Astrocyte of the spinal cord (primary cell): ENCODE data around the gene KRT85.

ENCODE experiments used
- DNase-seq: peaks from one replicate; pipeline ENCODE4 v3.0.0; 2011; ENCODE audit warnings: low read depth, low spot score
- H3K4me3 ChIP-seq: 2 replicates; pipeline ENCODE4 v1.5.1; 2011; ENCODE audit warnings: low read depth, mild to moderate bottlenecking, low read length, moderate library complexity
- in situ Hi-C: cut with HindIII; loops from 2 replicates; pipeline ENCODE4 v1.10.0; 2017; ENCODE audit warnings: low sequenced_read_pairs
- TF ChIP-seq, protein P1 (sequence below): IDR thresholded peaks from 2 replicates; pipeline ENCODE4 v1.5.1; 2012; ENCODE audit warnings: low read depth, mild to moderate bottlenecking, low read length, inconsistent platforms

KRT85 gene

DNA sequence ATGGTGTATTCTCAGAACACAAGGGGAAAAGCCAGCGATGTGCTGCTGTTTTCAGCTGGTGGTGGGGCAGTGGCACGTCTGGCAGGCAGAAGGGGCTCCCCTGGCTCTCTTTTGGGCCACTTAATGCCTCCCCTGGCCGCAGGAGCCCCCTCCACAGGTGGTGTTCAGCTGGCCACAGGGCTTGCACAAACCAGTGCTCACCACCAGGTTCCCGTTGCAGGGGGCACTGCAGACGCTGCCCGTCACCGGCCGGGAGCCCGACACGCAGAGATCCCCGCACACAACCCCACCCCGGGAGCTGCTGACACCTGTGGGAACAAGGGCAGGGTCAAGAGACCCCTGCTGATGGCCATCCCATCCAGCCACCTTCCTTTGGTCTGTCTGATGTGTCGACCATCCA is 52.8 kb downstream of the KRT85 start:
- DNase-seq, result no peak
- in situ Hi-C loops, result no loop called here

DNA sequence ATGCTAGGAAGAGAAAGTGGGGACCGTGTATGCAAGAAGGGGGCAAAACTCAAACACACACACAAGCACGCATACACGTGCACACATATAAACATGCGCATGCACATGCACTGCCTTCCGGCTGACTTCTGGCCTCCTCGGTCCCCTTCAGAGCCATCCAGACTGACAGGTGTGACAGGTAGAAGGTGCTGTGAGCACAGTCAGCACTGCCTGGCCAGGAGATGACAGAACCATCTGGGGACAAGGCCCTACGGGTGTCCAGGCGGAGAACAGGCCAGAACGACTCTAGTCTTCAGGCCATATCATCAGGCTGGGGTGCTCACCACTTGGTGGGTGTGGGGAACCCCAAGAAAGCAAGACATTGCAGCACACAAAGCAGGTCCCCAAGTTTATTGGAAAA is 53.4 kb downstream of the KRT85 start:
- TF ChIP-seq, protein P1, sequence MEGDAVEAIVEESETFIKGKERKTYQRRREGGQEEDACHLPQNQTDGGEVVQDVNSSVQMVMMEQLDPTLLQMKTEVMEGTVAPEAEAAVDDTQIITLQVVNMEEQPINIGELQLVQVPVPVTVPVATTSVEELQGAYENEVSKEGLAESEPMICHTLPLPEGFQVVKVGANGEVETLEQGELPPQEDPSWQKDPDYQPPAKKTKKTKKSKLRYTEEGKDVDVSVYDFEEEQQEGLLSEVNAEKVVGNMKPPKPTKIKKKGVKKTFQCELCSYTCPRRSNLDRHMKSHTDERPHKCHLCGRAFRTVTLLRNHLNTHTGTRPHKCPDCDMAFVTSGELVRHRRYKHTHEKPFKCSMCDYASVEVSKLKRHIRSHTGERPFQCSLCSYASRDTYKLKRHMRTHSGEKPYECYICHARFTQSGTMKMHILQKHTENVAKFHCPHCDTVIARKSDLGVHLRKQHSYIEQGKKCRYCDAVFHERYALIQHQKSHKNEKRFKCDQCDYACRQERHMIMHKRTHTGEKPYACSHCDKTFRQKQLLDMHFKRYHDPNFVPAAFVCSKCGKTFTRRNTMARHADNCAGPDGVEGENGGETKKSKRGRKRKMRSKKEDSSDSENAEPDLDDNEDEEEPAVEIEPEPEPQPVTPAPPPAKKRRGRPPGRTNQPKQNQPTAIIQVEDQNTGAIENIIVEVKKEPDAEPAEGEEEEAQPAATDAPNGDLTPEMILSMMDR, result no peak
- DNase-seq, result no peak
- in situ Hi-C loops, result no loop called here
- no peak overlapping the region for H3K4me3 ChIP-seq

More for the DNA sequence above, 52.8 kb downstream of the KRT85 start:
- no peak overlapping the region for H3K4me3 ChIP-seq
- TF ChIP-seq, protein P1, result no peak

DNA sequence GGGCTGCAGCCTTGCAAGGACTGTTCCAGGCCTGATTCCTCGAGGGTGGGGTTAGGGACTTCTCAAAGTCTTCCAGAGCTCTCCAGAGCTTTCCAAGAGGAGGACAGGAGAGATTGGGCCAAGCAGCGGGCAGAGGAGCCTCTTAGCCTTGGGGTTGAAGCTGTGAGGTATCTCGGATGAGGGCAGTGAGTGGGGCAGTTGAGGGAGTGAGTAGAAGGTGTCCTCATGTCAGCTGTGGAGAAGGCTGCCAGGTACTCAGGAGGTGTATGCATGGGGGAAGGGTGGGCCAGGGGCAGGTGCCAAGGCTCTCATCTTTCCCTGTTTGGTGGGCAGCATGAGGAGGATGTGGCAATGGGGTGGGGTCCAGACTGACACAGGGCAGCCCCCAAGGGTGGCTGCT is 53.8 kb downstream of the KRT85 start:
- no peak overlapping the region for H3K4me3 ChIP-seq
- in situ Hi-C loops, result no loop called here
- TF ChIP-seq, protein P1, result no peak
- no peak for DNase-seq

DNA sequence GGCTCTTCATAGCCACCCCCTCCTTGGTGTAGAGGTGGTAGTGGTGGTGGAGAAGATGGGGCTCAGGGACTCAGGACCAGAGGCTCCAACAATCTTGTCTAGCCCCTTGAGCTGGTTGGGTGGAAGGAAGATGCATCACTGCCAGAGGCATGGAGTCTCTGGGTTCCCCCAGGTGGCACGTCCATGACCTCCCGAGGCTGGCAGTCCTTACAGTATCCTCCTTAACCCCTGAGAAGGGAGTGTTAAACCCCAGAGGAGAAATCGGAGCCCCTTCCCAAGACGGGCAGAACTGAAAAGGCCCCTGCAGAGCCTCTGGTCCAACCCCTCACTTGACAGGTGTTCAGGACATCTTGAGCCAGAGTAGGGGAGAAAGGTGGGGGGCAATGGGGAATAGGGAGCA is 55.2 kb downstream of the KRT85 start:
- TF ChIP-seq, protein P1, result no peak
- no peak overlapping the region for H3K4me3 ChIP-seq
- in situ Hi-C loops, result no loop called here
- DNase-seq, result no peak

DNA sequence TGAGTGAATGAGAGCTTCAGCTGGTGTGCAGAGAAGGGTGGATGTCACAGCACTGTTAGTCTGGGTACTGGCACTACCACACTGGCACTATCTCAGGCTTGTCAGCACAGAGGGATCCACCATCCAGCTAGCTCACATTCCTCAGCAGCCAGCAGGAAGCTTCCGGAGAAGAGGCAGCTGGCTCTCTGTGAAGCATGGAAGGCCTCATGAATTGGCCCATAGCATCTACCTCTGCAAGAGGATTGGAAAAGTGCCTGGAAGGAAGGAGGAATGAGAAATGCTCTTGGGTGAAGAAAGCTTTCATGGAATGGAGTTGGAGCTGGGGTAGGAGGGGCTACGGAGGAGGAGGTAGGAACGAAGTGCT is 56.0 kb downstream of the KRT85 start:
- TF ChIP-seq, protein P1, result no peak
- in situ Hi-C loops, result no loop called here
- DNase-seq, result no peak

DNA sequence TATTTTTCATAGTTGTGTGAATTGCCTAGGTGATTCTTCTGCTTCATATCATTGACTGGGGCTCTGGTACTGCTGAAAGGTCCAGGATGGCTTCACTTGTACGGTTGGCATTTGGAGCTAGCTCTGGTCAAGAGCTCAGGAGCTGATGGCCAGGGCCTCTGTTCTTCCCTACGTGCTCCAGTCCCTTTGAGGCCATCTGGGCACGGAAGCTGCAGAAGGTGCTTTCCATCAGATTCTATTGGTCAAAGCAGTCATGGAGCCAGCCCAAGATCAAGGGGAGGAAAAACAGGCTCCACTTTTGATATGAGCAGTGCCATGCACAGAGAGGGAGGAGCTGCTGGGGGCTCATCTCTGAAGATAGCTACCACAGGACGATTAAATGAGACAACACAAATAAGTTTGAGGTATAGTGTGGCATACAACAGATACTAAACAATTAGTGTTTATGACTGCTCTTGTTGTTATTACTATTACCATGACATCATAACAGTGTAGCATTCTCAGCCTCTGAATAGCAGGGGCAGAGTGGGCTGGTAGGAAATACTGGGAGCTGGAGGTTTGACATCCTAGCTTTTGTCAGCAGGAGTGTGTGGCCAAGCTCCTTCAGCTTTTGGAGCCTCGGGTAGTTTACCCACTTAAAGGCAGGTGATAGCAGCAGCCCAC is 56.5 kb downstream of the KRT85 start:
- no peak for DNase-seq
- in situ Hi-C loops, result no loop called here
- TF ChIP-seq, protein P1, result no peak
- H3K4me3 ChIP-seq, result no peak overlapping the region

More for the DNA sequence above, 56.0 kb downstream of the KRT85 start:
- H3K4me3 ChIP-seq, result no peak overlapping the region
